Fibroblast of villous mesenchyme (primary cell): ENCODE results near the gene PRKN. TPM values are rescaled to one million over a fixed set of nuclear protein-coding genes. Genes with fewer than 3 reads are reported as not detected.

Source experiments
- DNase-seq: peaks from one replicate; pipeline ENCODE4 v3.0.0-alpha.2; 2010; ENCODE audit warnings: low read depth
- H3K4me3 ChIP-seq: 2 replicates; pipeline ENCODE4 v1.5.1; 2011; ENCODE audit warnings: low read depth, mild to moderate bottlenecking, low read length
- CTCF ChIP-seq: IDR thresholded peaks from 2 replicates; pipeline ENCODE4 v1.5.1; 2012; ENCODE audit warnings: low read depth, mild to moderate bottlenecking, low read length; ENCODE audit not compliant: insufficient read depth
- total RNA-seq: library from RNA; depleted of rRNA; stranded (reverse); fragments of >200 nt; gene quantifications from 2 replicates; pipeline ENCODE4 v1.2.3, GENCODE V29; 2012

The PRKN gene
- total RNA-seq, 1 donor, result 2.2 TPM

DNA sequence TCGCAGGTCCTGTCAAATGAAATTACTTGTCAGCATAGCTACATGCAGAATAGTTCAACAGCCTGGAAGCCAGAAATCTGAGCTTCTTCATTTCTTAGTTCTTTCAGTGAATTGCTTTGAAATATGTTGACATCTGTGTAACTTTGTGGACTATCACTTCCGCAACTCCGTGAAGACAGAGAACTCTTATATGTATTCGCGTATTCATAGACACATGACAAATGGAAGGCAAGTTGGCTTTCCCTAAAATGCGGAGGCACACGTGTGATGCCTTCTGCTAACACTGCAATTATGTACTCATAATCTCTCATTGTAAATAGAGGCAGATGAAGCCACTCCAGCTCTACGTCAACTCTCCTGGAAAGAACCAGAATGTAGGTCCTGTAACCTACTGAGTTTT, 701.5 kb downstream of the PRKN start:
- TF ChIP-seq CTCF, result no peak
- H3K4me3 ChIP-seq, result no peak overlapping the region
- no peak for DNase-seq

GRCh38 chr6:162019349-162019748, 708.2 kb downstream of the PRKN start:
- no peak for TF ChIP-seq CTCF
- no peak overlapping the region for H3K4me3 ChIP-seq
- DNase-seq, result no peak

GRCh38 chr6:162017536-162017935, 710.0 kb downstream of the PRKN start:
- no peak overlapping the region for H3K4me3 ChIP-seq
- no peak for DNase-seq
- no peak for TF ChIP-seq CTCF

DNA sequence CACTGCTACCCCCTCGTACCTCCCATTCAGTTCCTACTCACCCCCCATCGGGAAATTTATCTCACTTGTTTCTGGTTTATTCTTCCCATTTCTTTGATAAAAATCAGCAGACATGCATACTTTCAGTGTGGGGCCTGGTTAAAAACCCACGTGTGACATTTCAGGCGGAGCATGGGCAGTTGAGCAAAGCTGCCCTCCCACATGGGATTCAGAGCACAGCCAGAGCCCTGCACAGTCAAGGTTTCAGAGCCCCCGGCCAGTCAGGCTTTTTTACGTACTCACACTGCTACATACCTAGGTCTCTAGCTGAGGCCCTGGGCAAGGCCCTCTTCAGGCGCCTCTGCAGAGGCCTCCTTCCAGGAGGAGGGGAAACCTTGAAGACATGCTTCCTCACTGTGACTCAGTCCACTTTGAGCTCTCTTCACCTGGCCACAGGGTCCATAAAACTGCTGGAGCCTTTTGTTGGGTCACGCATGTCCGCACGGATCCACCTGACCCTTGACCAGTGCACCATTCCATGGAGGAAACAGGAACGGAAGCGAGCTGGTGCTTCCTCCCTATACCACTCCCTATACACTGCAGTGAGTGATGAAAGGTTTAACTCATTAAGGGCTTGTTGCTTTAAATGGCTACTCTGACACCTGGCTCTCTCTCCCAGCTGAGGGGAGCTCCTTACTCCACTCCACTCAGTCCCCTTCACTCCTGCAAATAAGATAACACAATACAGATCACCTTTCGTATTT, 713.3 kb downstream of the PRKN start:
- no peak overlapping the region for H3K4me3 ChIP-seq
- TF ChIP-seq CTCF, result no peak
- no peak for DNase-seq

GRCh38 chr6:162005372-162005771, 722.2 kb downstream of the PRKN start:
- TF ChIP-seq CTCF, result no peak
- no peak overlapping the region for H3K4me3 ChIP-seq
- no peak for DNase-seq

GRCh38 chr6:161996783-161997182, 730.8 kb downstream of the PRKN start:
- H3K4me3 ChIP-seq, result no peak overlapping the region
- no peak for DNase-seq
- no peak for TF ChIP-seq CTCF
